H9 (cell line): ENCODE data around the gene ARHGEF10L. TPM values are rescaled to one million over a fixed set of nuclear protein-coding genes. Genes with fewer than 3 reads are reported as not detected.

Experiments
- DNase-seq: peaks from one replicate; pipeline ENCODE4 v3.0.0-alpha.2; 2017
- H2AFZ ChIP-seq: one replicate; pipeline ENCODE4 v1.6.1; 2013; ENCODE audit warnings: mild to moderate bottlenecking, low read length, control low read depth, moderate library complexity
- H2AK5ac ChIP-seq: 2 replicates; pipeline ENCODE4 v1.6.1; 2013; ENCODE audit warnings: low read length, control low read depth, mixed read lengths; ENCODE audit not compliant: insufficient read length
- H2BK120ac ChIP-seq: one replicate; pipeline ENCODE4 v1.6.1; 2013; ENCODE audit warnings: low read depth, mild to moderate bottlenecking, low read length, control low read depth, inconsistent platforms; ENCODE audit not compliant: poor library complexity, severe bottlenecking
- H2BK12ac ChIP-seq: 2 replicates; pipeline ENCODE4 v1.6.1; 2013; ENCODE audit warnings: low read length, control low read depth, mixed read lengths, low read depth; ENCODE audit not compliant: insufficient read length
- H2BK15ac ChIP-seq: 2 replicates; pipeline ENCODE4 v1.6.1; 2013; ENCODE audit warnings: low read depth, low read length, control low read depth
- H2BK20ac ChIP-seq: one replicate; pipeline ENCODE4 v1.6.1; 2013; ENCODE audit warnings: low read depth, mild to moderate bottlenecking, low read length, control low read depth, inconsistent platforms; ENCODE audit not compliant: poor library complexity, severe bottlenecking
- H2BK5ac ChIP-seq: 2 replicates; pipeline ENCODE4 v1.6.1; 2013; ENCODE audit warnings: low read length, control low read depth, mixed read lengths; ENCODE audit not compliant: insufficient read length
- H3K14ac ChIP-seq: 2 replicates; pipeline ENCODE4 v1.6.1; 2013; ENCODE audit warnings: low read length, control low read depth; ENCODE audit not compliant: insufficient read depth
- H3K18ac ChIP-seq: 2 replicates; pipeline ENCODE4 v1.6.1; 2013; ENCODE audit warnings: low read depth, mild to moderate bottlenecking, mixed read lengths, low read length, control low read depth; ENCODE audit not compliant: insufficient read length
- H3K23ac ChIP-seq: 2 replicates; pipeline ENCODE4 v1.6.1; 2013; ENCODE audit warnings: low read length, control low read depth, mixed read lengths, low read depth; ENCODE audit not compliant: insufficient read length
- H3K23me2 ChIP-seq: 2 replicates; pipeline ENCODE4 v1.6.1; 2013; ENCODE audit warnings: low read depth, mild to moderate bottlenecking, mixed read lengths, low read length, control low read depth; ENCODE audit not compliant: insufficient read length, poor library complexity, severe bottlenecking
- H3K27ac ChIP-seq: 2 replicates; pipeline ENCODE4 v1.5.1; 2013; ENCODE audit warnings: low read length, control low read depth, mixed read lengths, low read depth; ENCODE audit not compliant: insufficient read length
- H3K27me3 ChIP-seq: 2 replicates; pipeline ENCODE4 v1.6.1; 2013; ENCODE audit warnings: low read length, control low read depth, inconsistent platforms; ENCODE audit not compliant: insufficient read depth
- H3K4ac ChIP-seq: 2 replicates; pipeline ENCODE4 v1.6.1; 2013; ENCODE audit warnings: low read depth, mild to moderate bottlenecking, control low read depth, inconsistent platforms, low read length, moderate library complexity
- H3K4me1 ChIP-seq: 2 replicates; pipeline ENCODE4 v1.6.1; 2013; ENCODE audit warnings: low read length, control low read depth, inconsistent platforms; ENCODE audit not compliant: insufficient read depth
- H3K4me2 ChIP-seq: 2 replicates; pipeline ENCODE4 v1.6.1; 2013; ENCODE audit warnings: low read length, control low read depth, mixed read lengths; ENCODE audit not compliant: insufficient read length, insufficient read depth
- H3K56ac ChIP-seq: 2 replicates; pipeline ENCODE4 v1.6.1; 2013; ENCODE audit warnings: low read depth, mild to moderate bottlenecking, mixed read lengths, low read length, control low read depth; ENCODE audit not compliant: insufficient read length
- H3K79me1 ChIP-seq: 2 replicates; pipeline ENCODE4 v1.6.1; 2013; ENCODE audit warnings: low read depth, mild to moderate bottlenecking, moderate library complexity, low read length, control low read depth, inconsistent platforms; ENCODE audit not compliant: insufficient read depth, poor library complexity, severe bottlenecking
- H3K79me2 ChIP-seq: 2 replicates; pipeline ENCODE4 v1.6.1; 2013; ENCODE audit warnings: low read length, control low read depth, inconsistent platforms; ENCODE audit not compliant: insufficient read depth
- H3K9ac ChIP-seq: 2 replicates; pipeline ENCODE4 v1.6.1; 2013; ENCODE audit warnings: low read length, control low read depth, mixed read lengths; ENCODE audit not compliant: insufficient read length; ENCODE audit errors: extremely low read depth
- H3K9me3 ChIP-seq: one replicate; pipeline ENCODE4 v1.6.1; 2013; ENCODE audit warnings: low read depth, low read length, inconsistent platforms; ENCODE audit not compliant: control insufficient read depth
- H3T11ph ChIP-seq: one replicate; pipeline ENCODE4 v1.6.1; 2013; ENCODE audit warnings: mild to moderate bottlenecking, low read length, control low read depth, inconsistent platforms
- H4K20me1 ChIP-seq: one replicate; pipeline ENCODE4 v1.6.1; 2013; ENCODE audit not compliant: control insufficient read depth, insufficient read length, insufficient read depth
- H4K5ac ChIP-seq: 2 replicates; pipeline ENCODE4 v1.6.1; 2013; ENCODE audit warnings: low read depth, mild to moderate bottlenecking, mixed read lengths, low read length, control low read depth; ENCODE audit not compliant: insufficient read length
- H4K8ac ChIP-seq: replicated peaks from 2 replicates; pipeline ENCODE4 v1.6.1; 2013; ENCODE audit warnings: low read length, control low read depth, mixed read lengths, low read depth; ENCODE audit not compliant: insufficient read length
- H4K91ac ChIP-seq: 2 replicates; pipeline ENCODE4 v1.6.1; 2013; ENCODE audit warnings: low read depth, mild to moderate bottlenecking, moderate library complexity, mixed read lengths, low read length, control low read depth; ENCODE audit not compliant: insufficient read length
- H3K27ac Mint-ChIP-seq, 3 experiments: 2 replicates in 2 of 3; 3 replicates in 1 of 3; pipeline ENCODE4 v1.8.0; 2020 to 2021; ENCODE audit warnings: mixed read lengths in 3 of 3, mild to moderate bottlenecking in 1 of 3, moderate library complexity in 1 of 3
- H3K27me3 Mint-ChIP-seq: 2 replicates; pipeline ENCODE4 v1.8.0; 2021; ENCODE audit warnings: low read depth, mild to moderate bottlenecking, moderate library complexity, mixed read lengths
- H3K36me3 Mint-ChIP-seq, 3 experiments: 2 replicates in 2 of 3; 3 replicates in 1 of 3; pipeline ENCODE4 v1.8.0; 2020 to 2021; ENCODE audit warnings: low read depth in 3 of 3, mixed read lengths in 3 of 3; ENCODE audit not compliant: insufficient read depth in 1 of 3
- H3K4me1 Mint-ChIP-seq, 2 experiments: 2 replicates each; pipeline ENCODE4 v1.8.0; 2020; ENCODE audit warnings: mixed read lengths in 2 of 2
- H3K4me3 Mint-ChIP-seq, 2 experiments: 2 replicates in 1 of 2; 3 replicates in 1 of 2; pipeline ENCODE4 v1.8.0; 2020 to 2021; ENCODE audit warnings: mild to moderate bottlenecking in 2 of 2, mixed read lengths in 2 of 2, moderate library complexity in 1 of 2
- H3K9me3 Mint-ChIP-seq, 2 experiments: 2 replicates in 1 of 2; 3 replicates in 1 of 2; pipeline ENCODE4 v1.8.0; 2020; ENCODE audit warnings: mild to moderate bottlenecking in 2 of 2, mixed read lengths in 2 of 2, moderate library complexity in 1 of 2
- WGBS: extraction: QIAGEN DNeasy Blood & Tissue Kit; methylation state at CpG from one replicate; pipeline ENCODE4 v1.1.7; 2013; ENCODE audit warnings: missing lambda C conversion rate, low lambda C conversion rate, mixed read lengths; ENCODE audit not compliant: insufficient read length; ENCODE audit errors: extremely low coverage; 5-methylcytosine and 5-hydroxymethylcytosine counted together
- total RNA-seq: library from RNA; stranded (reverse); gene quantifications from 2 replicates; pipeline ENCODE4 v1.2.1, GENCODE V29; 2021
- TF ChIP-seq, protein P1 (sequence below): fragments of 200-600 bp; sonication (generic); conservative IDR thresholded peaks from 3 replicates; pipeline ENCODE4 v1.8.0; 2021; ENCODE audit warnings: antibody characterized with exemption, mild to moderate bottlenecking

Gene ARHGEF10L
- total RNA-seq, 1 experiment from 2014 or later: 20.2 TPM

GRCh38 chr1:17743008-17743647, 203.6 kb downstream of the ARHGEF10L start:
- Histone ChIP-seq H3K27ac (no peak overlapping the region), H2BK20ac (no peak overlapping the region), H3K9me3 (no peaks in the 10 kb centered on the region), H2BK5ac (no peak overlapping the region), H3K4me2 (no peak overlapping the region), H2BK12ac (no peak overlapping the region), H3K4me1 (no peaks in the 10 kb centered on the region), H2AFZ (no peak overlapping the region), H4K8ac (no peak overlapping the region), H3K14ac (no peak overlapping the region), H3K27me3 (no peaks in the 10 kb centered on the region), H3K79me2 (no peaks in the 10 kb centered on the region), H3K56ac (no peak overlapping the region), H3K9ac (no peak overlapping the region), H2BK15ac (no peak overlapping the region), H3K18ac (no peak overlapping the region), H3K23me2 (no peaks in the 10 kb centered on the region), H3K4ac (no peak overlapping the region), H2BK120ac (no peak overlapping the region), H4K5ac (no peak overlapping the region), H2AK5ac (no peak overlapping the region), H3K23ac (no peak overlapping the region), H3K79me1 (no peaks in the 10 kb centered on the region), H4K20me1 (no peaks in the 10 kb centered on the region), H4K91ac (no peak overlapping the region), H3T11ph (no peak overlapping the region)
- DNase-seq: no peak
- Mint-ChIP-seq H3K27me3 (peaks cover 3% of the 10 kb centered on the region), H3K4me1 (peaks cover 9 to 27% of the 10 kb centered on the region in 2 experiments), H3K4me3 (no peak overlapping the region), H3K9me3 (no peaks in the 10 kb centered on the region), H3K27ac (no peak overlapping the region), H3K36me3 (no peaks in the 10 kb centered on the region)
- TF ChIP-seq, protein P1, sequence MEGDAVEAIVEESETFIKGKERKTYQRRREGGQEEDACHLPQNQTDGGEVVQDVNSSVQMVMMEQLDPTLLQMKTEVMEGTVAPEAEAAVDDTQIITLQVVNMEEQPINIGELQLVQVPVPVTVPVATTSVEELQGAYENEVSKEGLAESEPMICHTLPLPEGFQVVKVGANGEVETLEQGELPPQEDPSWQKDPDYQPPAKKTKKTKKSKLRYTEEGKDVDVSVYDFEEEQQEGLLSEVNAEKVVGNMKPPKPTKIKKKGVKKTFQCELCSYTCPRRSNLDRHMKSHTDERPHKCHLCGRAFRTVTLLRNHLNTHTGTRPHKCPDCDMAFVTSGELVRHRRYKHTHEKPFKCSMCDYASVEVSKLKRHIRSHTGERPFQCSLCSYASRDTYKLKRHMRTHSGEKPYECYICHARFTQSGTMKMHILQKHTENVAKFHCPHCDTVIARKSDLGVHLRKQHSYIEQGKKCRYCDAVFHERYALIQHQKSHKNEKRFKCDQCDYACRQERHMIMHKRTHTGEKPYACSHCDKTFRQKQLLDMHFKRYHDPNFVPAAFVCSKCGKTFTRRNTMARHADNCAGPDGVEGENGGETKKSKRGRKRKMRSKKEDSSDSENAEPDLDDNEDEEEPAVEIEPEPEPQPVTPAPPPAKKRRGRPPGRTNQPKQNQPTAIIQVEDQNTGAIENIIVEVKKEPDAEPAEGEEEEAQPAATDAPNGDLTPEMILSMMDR: no peak
- WGBS: no CpG with 5 or more reads among the region's 11 CpGs
